Gastroesophageal sphincter (tissue), 3 donors: ENCODE results near the gene LDLRAD4.

Experiments used
- CTCF ChIP-seq, 4 experiments: fragments of 200-600 bp in 2 of 4; fragments of 450-650 bp in 2 of 4; sonication (generic) in 1 of 4; IDR thresholded peaks; one replicate each; pipeline ENCODE4 v1.5.1; 2017 to 2019; ENCODE audit warnings: antibody characterized with exemption in 4 of 4, mild to moderate bottlenecking in 2 of 4, moderate library complexity in 2 of 4
- EP300 ChIP-seq: sonication (generic); formaldehyde crosslinking; IDR thresholded peaks from one replicate; pipeline ENCODE4 v1.6.1; 2017; ENCODE audit warnings: antibody characterized with exemption, mild to moderate bottlenecking
- POLR2A ChIP-seq, 2 donors: fragments of 450-650 bp; IDR thresholded peaks; one replicate each; pipeline ENCODE4 v1.6.1; 2017; ENCODE audit warnings: antibody characterized with exemption in 2 of 2, mild to moderate bottlenecking in 2 of 2, moderate library complexity in 1 of 2
- POLR2AphosphoS5 ChIP-seq: sonication (generic); formaldehyde crosslinking; IDR thresholded peaks from one replicate; pipeline ENCODE4 v1.6.1; 2017; ENCODE audit warnings: antibody characterized with exemption

GRCh38 chr18:13501543-13501887 is 283.0 kb downstream of the LDLRAD4 start:
- TF ChIP-seq CTCF (IDR thresholded peaks at IDR 0.05) (no peak), POLR2AphosphoS5 (no peak), POLR2A (IDR thresholded peaks at IDR 0.05) (no peak), EP300 (no peak)
